ENCODE results near the gene FBXL16. TPM values are rescaled to one million over a fixed set of nuclear protein-coding genes. Genes with fewer than 3 reads are reported as not detected.

Gene FBXL16
- total and polyA plus RNA-seq, 2 donors (not counting 3 experiments of a cell fraction or from before 2014, with no cell fraction given), result 0.07 to 0.22 TPM

DNA sequence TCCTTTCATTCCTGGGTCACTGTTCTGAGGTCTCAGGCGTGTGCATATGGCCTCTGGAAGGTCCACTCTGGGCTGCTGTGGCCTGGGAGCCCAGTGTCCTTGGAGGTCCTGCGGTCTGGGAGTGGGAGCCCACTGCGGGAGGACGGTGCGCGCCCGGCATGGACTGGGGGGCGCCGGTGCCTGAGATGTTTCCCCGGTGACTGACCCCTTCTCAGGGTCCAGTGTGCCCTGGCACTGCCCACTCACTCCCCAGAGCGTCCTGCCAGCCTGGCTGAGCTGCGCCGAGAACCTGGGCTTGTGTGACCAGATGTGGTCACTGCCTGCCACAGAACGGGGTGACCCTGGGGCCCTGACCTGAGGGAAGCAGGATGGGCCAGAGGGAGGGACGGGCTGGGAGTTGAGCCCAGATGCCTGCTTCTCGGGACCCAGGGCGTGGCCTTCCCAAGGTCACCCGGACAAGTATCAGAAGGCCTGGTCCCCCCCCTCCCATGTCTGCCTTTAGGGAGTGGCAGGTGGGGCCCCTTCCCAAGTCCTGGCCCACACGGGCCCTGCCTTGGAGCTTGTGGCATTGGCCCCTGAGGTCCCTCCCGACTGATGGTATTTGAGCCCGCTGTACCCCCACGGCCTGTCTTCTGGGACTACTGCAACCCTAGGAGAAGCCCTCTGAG, 31.3 kb downstream of the FBXL16 start:
- ChIA-PET POLR2A (no interaction called here), CTCF (interaction anchor here (1.5 kb wide), 1 partner anchor 11 kb away, joined by 4 read pairs; no protein-coding TSS in a partner anchor)
- H3K27ac ChIP-seq (ENCODE audit: insufficient read depth, low read depth, low read length), result no peak overlapping the region
- no peak overlapping the region for H3K9ac ChIP-seq (replicated peaks; ENCODE audit: extremely low read depth, insufficient read depth, low read length)
- H2AFZ ChIP-seq (ENCODE audit: low read depth, low read length), result no peak overlapping the region
- H3K27me3 ChIP-seq (ENCODE audit: control insufficient read depth in 2 of 2, insufficient read depth in 2 of 2, low read length in 2 of 2), result no peaks in the 10 kb centered on the region
- H3K4me2 ChIP-seq (ENCODE audit: insufficient read depth, low read length), result no peak overlapping the region
- FAIRE-seq (no peak), DNase-seq (ENCODE audit: low read depth, low spot score) (no peak)
- dilution Hi-C loops (cut with MboI; ENCODE audit: extremely low pct_ligation_motif_present, low sequenced_read_pairs) (no loop called here), intact Hi-C loops (cut with micrococcal nuclease) (no loop called here)
- H3K9me3 ChIP-seq (replicated peaks; ENCODE audit: control insufficient read depth, insufficient read depth, low read length), result no peaks in the 10 kb centered on the region
- no peaks in the 10 kb centered on the region for H4K20me1 ChIP-seq (replicated peaks; ENCODE audit: control insufficient read depth, extremely low read depth, insufficient read depth, low read length)
- BruUV-seq (replicated peaks), result no TSS peak
- no peak overlapping the region for H3K4me3 ChIP-seq (replicated peaks in 1 of 3; ENCODE audit: insufficient read depth in 1 of 3, low read depth in 1 of 3, low read length in 3 of 3)
- H3K4me1 ChIP-seq (ENCODE audit: control insufficient read depth, extremely low read depth, insufficient read depth, low read length), result no peaks in the 10 kb centered on the region
- no peaks in the 10 kb centered on the region for H3K9me1 ChIP-seq (replicated peaks; ENCODE audit: control insufficient read depth, extremely low read depth, insufficient read depth, low read length)
- peaks cover 4% of the 10 kb centered on the region for H3K79me2 ChIP-seq (ENCODE audit: control insufficient read depth, insufficient read depth, low read length)
- TF ChIP-seq MYC (IDR thresholded peaks at IDR 0.05; ENCODE audit: low read depth, low read length) (no peak), JUN (IDR thresholded peaks at IDR 0.05; ENCODE audit: borderline replicate concordance, insufficient read depth, insufficient read length, low read depth) (no peak), FOS (IDR thresholded peaks at IDR 0.05; ENCODE audit: borderline replicate concordance, insufficient read depth, low read length) (no peak), GATA2 (IDR thresholded peaks at IDR 0.05; ENCODE audit: insufficient read depth, insufficient read length, low read depth, low read length) (no peak), POLR2AphosphoS5 (IDR thresholded peaks at IDR 0.05; ENCODE audit: insufficient read depth, low read depth, low read length) (no peak)
- TF ChIP-seq, protein P1, sequence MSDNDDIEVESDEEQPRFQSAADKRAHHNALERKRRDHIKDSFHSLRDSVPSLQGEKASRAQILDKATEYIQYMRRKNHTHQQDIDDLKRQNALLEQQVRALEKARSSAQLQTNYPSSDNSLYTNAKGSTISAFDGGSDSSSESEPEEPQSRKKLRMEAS (IDR thresholded peaks at IDR 0.05; ENCODE audit: insufficient read depth, insufficient read length), result no peak
- H3K36me3 ChIP-seq (ENCODE audit: control insufficient read depth in 2 of 2, extremely low read depth in 1 of 2, insufficient read depth in 2 of 2, low read length in 2 of 2), result peaks cover 5 to 35% of the 10 kb centered on the region in 2 experiments

DNA sequence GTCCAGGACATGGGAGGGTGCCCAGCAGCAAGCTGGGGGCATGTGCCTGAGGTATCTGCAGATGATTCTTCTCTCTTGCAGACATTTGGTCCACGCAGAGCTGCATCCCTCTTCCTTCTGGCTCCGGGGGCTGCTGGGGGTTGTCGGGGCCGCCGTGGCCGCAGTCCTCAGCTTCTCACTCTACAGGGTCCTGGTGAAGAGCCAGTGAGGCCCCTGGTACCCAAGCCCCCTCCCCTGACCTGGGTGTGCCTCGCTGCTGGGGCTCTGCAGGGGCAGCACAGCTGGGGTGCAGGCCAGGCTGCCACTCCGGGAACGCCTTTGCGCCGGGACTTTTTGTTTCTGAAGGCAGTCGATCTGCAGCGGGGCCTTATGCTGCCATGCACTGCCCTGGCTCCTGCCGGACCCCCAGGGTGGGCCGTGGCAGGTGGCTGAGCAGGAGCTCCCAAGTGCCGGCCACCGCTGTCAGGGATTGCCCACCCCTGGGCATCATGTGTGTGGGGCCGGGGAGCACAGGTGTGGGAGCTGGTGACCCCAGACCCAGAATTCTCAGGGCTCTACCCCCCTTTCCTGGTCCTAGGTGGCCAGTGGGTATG, 32.1 kb downstream of the FBXL16 start:
- no peak overlapping the region for H3K27ac ChIP-seq (ENCODE audit: insufficient read depth, low read depth, low read length)
- DNase-seq (ENCODE audit: low read depth, low spot score), result no peak
- no peak for FAIRE-seq
- H3K4me3 ChIP-seq (replicated peaks in 1 of 3; ENCODE audit: insufficient read depth in 1 of 3, low read depth in 1 of 3, low read length in 3 of 3), result no peak overlapping the region
- no peak overlapping the region for H3K9ac ChIP-seq (replicated peaks; ENCODE audit: extremely low read depth, insufficient read depth, low read length)
- no peak overlapping the region for H3K4me2 ChIP-seq (ENCODE audit: insufficient read depth, low read length)
- peaks cover 13% of the 10 kb centered on the region for H3K79me2 ChIP-seq (ENCODE audit: control insufficient read depth, insufficient read depth, low read length)
- POLR2A ChIA-PET, result no interaction called here
- peaks cover 5 to 35% of the 10 kb centered on the region in 2 experiments for H3K36me3 ChIP-seq (ENCODE audit: control insufficient read depth in 2 of 2, extremely low read depth in 1 of 2, insufficient read depth in 2 of 2, low read length in 2 of 2)
- CTCF ChIA-PET, result no interaction called here
- no peaks in the 10 kb centered on the region for H3K4me1 ChIP-seq (ENCODE audit: control insufficient read depth, extremely low read depth, insufficient read depth, low read length)
- TSS peak; percentile 12 for BruUV-seq (replicated peaks)
- dilution Hi-C loops (cut with MboI; ENCODE audit: extremely low pct_ligation_motif_present, low sequenced_read_pairs) (no loop called here), intact Hi-C loops (cut with micrococcal nuclease) (no loop called here)
- no peak overlapping the region for H2AFZ ChIP-seq (ENCODE audit: low read depth, low read length)
- no peaks in the 10 kb centered on the region for H3K27me3 ChIP-seq (ENCODE audit: control insufficient read depth in 2 of 2, insufficient read depth in 2 of 2, low read length in 2 of 2)
- no peaks in the 10 kb centered on the region for H4K20me1 ChIP-seq (replicated peaks; ENCODE audit: control insufficient read depth, extremely low read depth, insufficient read depth, low read length)
- H3K9me3 ChIP-seq (replicated peaks; ENCODE audit: control insufficient read depth, insufficient read depth, low read length), result no peaks in the 10 kb centered on the region
- TF ChIP-seq JUN (IDR thresholded peaks at IDR 0.05; ENCODE audit: borderline replicate concordance, insufficient read depth, insufficient read length, low read depth) (no peak), FOS (IDR thresholded peaks at IDR 0.05; ENCODE audit: borderline replicate concordance, insufficient read depth, low read length) (no peak), POLR2A (IDR thresholded peaks at IDR 0.05; ENCODE audit: low read depth, low read length) (no peak), POLR2AphosphoS5 (IDR thresholded peaks at IDR 0.05; ENCODE audit: insufficient read depth, low read depth, low read length) (no peak), GATA2 (IDR thresholded peaks at IDR 0.05; ENCODE audit: insufficient read depth, insufficient read length, low read depth, low read length) (no peak), EZH2 (IDR thresholded peaks at IDR 0.05; ENCODE audit: borderline replicate concordance, low read depth, low read length, severe bottlenecking) (no peak), MYC (IDR thresholded peaks at IDR 0.05; ENCODE audit: low read depth, low read length) (no peak)
- TF ChIP-seq, protein P1 (IDR thresholded peaks at IDR 0.05; ENCODE audit: insufficient read depth, insufficient read length), result no peak
- TF ChIP-seq, protein P2, sequence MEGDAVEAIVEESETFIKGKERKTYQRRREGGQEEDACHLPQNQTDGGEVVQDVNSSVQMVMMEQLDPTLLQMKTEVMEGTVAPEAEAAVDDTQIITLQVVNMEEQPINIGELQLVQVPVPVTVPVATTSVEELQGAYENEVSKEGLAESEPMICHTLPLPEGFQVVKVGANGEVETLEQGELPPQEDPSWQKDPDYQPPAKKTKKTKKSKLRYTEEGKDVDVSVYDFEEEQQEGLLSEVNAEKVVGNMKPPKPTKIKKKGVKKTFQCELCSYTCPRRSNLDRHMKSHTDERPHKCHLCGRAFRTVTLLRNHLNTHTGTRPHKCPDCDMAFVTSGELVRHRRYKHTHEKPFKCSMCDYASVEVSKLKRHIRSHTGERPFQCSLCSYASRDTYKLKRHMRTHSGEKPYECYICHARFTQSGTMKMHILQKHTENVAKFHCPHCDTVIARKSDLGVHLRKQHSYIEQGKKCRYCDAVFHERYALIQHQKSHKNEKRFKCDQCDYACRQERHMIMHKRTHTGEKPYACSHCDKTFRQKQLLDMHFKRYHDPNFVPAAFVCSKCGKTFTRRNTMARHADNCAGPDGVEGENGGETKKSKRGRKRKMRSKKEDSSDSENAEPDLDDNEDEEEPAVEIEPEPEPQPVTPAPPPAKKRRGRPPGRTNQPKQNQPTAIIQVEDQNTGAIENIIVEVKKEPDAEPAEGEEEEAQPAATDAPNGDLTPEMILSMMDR (IDR thresholded peaks at IDR 0.05; ENCODE audit: extremely low read depth in 1 of 2, insufficient read depth in 1 of 2, low read depth in 1 of 2, low read length in 2 of 2), result no peak
- H3K9me1 ChIP-seq (replicated peaks; ENCODE audit: control insufficient read depth, extremely low read depth, insufficient read depth, low read length), result no peaks in the 10 kb centered on the region
